Brain microvascular endothelial cell (primary cell): Measurements from ENCODE around the gene CNTNAP2.

Source experiments
- DNase-seq: peaks from one replicate; pipeline ENCODE4 v3.0.0-alpha.2; 2020
- H3K27ac ChIP-seq: fragments of 250-450 bp; sonication (Bioruptor Pico); 2 replicates; pipeline ENCODE4 v1.5.1; 2020; ENCODE audit warnings: mild to moderate bottlenecking, moderate library complexity
- H3K27me3 ChIP-seq: fragments of 250-450 bp; sonication (Bioruptor Pico); replicated peaks from 2 replicates; pipeline ENCODE4 v1.5.1; 2020; ENCODE audit warnings: mild to moderate bottlenecking
- H3K36me3 ChIP-seq: fragments of 250-450 bp; sonication (Bioruptor Pico); replicated peaks from 2 replicates; pipeline ENCODE4 v1.5.1; 2020; ENCODE audit warnings: mild to moderate bottlenecking
- H3K4me3 ChIP-seq: 2 replicates; pipeline ENCODE4 v1.5.1; 2011; ENCODE audit warnings: low read depth, mild to moderate bottlenecking, control low read depth, low read length, moderate library complexity
- CTCF ChIP-seq: IDR thresholded peaks from 2 replicates; pipeline ENCODE4 v1.5.1; 2011; ENCODE audit warnings: low read depth, mild to moderate bottlenecking, moderate library complexity, low read length, control low read depth, inconsistent platforms; ENCODE audit errors: missing control alignments
- in situ Hi-C: cut with HindIII; loops from 2 replicates; pipeline ENCODE4 v1.10.0; 2017; ENCODE audit warnings: low sequenced_read_pairs, low pct_ligation_motif_present

Gene CNTNAP2

GRCh38 chr7:148204639-148205304 lies 2088.2 kb downstream of the CNTNAP2 start:
- no peak for TF ChIP-seq CTCF
- Histone ChIP-seq H3K4me3 (no peak overlapping the region), H3K36me3 (no peaks in the 10 kb centered on the region), H3K27ac (no peak overlapping the region), H3K27me3 (no peaks in the 10 kb centered on the region)
- in situ Hi-C loops = no loop called here
- no peak for DNase-seq

GRCh38 chr7:148209643-148210190 lies 2093.1 kb downstream of the CNTNAP2 start:
- Histone ChIP-seq H3K4me3 (no peak overlapping the region), H3K27ac (no peak overlapping the region), H3K27me3 (no peaks in the 10 kb centered on the region), H3K36me3 (no peaks in the 10 kb centered on the region)
- in situ Hi-C loops = no loop called here
- TF ChIP-seq CTCF = no peak
- no peak for DNase-seq

GRCh38 chr7:148210804-148211325 lies 2094.3 kb downstream of the CNTNAP2 start:
- DNase-seq = no peak
- no peaks in the 10 kb centered on the region for H3K36me3 ChIP-seq
- TF ChIP-seq CTCF = no peak
- H3K4me3 ChIP-seq = no peak overlapping the region
- in situ Hi-C loops = no loop called here
- no peaks in the 10 kb centered on the region for H3K27me3 ChIP-seq
- no peak overlapping the region for H3K27ac ChIP-seq

- TF ChIP-seq CTCF = no peak
- Histone ChIP-seq H3K27me3 (no peaks in the 10 kb centered on the region), H3K36me3 (no peaks in the 10 kb centered on the region), H3K4me3 (no peak overlapping the region), H3K27ac (no peak overlapping the region)
- in situ Hi-C loops = no loop called here
- DNase-seq = no peak
Measured at GRCh38 chr7:148211740-148212151, 2095.1 kb downstream of the CNTNAP2 start.

GRCh38 chr7:148212731-148213130 lies 2096.1 kb downstream of the CNTNAP2 start:
- Histone ChIP-seq H3K27me3 (no peaks in the 10 kb centered on the region), H3K27ac (no peak overlapping the region), H3K4me3 (no peak overlapping the region), H3K36me3 (no peaks in the 10 kb centered on the region)
- no peak for TF ChIP-seq CTCF
- DNase-seq = no peak
- in situ Hi-C loops = no loop called here
